GM12878 (cell line): ENCODE data around the gene ADAM33. TPM values are rescaled to one million over a fixed set of nuclear protein-coding genes. Genes with fewer than 3 reads are reported as not detected.

Experiments
- ATAC-seq: fragments of 200-7000 bp; cut with Tn5 transposase; 3 replicates; pipeline ENCODE4 v1.9.1; 2020; ENCODE audit warnings: mild to moderate bottlenecking, moderate library complexity
- BruUV-seq: library from RNA; stranded (reverse); fragments of 400-500 nt; replicated peaks from 2 replicates; lab custom pipeline; 2021; lab: Mats Ljungman, UMichigan
- CTCF ChIA-PET: fragments of 300-600 bp; sonication (Branson Sonifier 250); formaldehyde crosslinking; extraction: SDS; loops from one replicate; lab custom pipeline; 2021; ENCODE audit warnings: inconsistent platforms; lab: Yijun Ruan, JAX
- POLR2A ChIA-PET: fragments of 350-600 bp; formaldehyde crosslinking; extraction: SDS; loops from one replicate; lab custom pipeline; 2021; ENCODE audit warnings: inconsistent platforms; lab: Charles Lee
- RAD21 ChIA-PET: fragments of 300-600 bp; sonication (Branson Sonifier 250); formaldehyde crosslinking; loops from one replicate; lab custom pipeline; 2023; ENCODE audit warnings: antibody characterized with exemption; ENCODE audit not compliant: unreplicated experiment; lab: Charles Lee
- SMC1A ChIA-PET: fragments of 300-600 bp; sonication (Branson Sonifier 250); formaldehyde crosslinking; loops from one replicate; lab custom pipeline; 2023; ENCODE audit not compliant: unreplicated experiment, uncharacterized antibody; lab: Charles Lee
- DNase-seq: peaks from one replicate; pipeline ENCODE4 v3.0.0-alpha.2; 2011; ENCODE audit warnings: low read depth, low spot score
- FAIRE-seq: peaks from 3 replicates; lab custom pipeline; 2011; peaks lifted over from hg19 to GRCh38; lab: Jason Lieb, UNC
- H2AFZ ChIP-seq: 2 replicates; pipeline ENCODE4 v1.6.0; 2011; ENCODE audit warnings: low read depth, low read length, control low read depth; ENCODE audit not compliant: control insufficient read depth
- H3K27ac ChIP-seq: 2 replicates; pipeline ENCODE4 v1.5.1; 2011; ENCODE audit warnings: control low read depth; ENCODE audit not compliant: control insufficient read depth, insufficient read depth
- H3K27me3 ChIP-seq, 2 experiments: replicated peaks in 1 of 2; 2 replicates each; pipeline versions ENCODE4 v1.6.0 to v1.6.1; 2011; ENCODE audit warnings: low read length in 1 of 2; ENCODE audit not compliant: control insufficient read depth in 2 of 2, insufficient read depth in 2 of 2
- H3K36me3 ChIP-seq, 2 experiments: 2 replicates each; pipeline ENCODE4 v1.5.1; 2011; ENCODE audit warnings: low read length in 1 of 2; ENCODE audit not compliant: control insufficient read depth in 2 of 2, insufficient read depth in 2 of 2
- H3K4me1 ChIP-seq: 2 replicates; pipeline ENCODE4 v1.6.1; 2011; ENCODE audit warnings: mild to moderate bottlenecking, low read length, moderate library complexity, mixed read lengths; ENCODE audit not compliant: control insufficient read depth, insufficient read depth
- H3K4me2 ChIP-seq: 2 replicates; pipeline ENCODE4 v1.6.0; 2011; ENCODE audit warnings: control low read depth; ENCODE audit not compliant: control insufficient read depth, insufficient read depth
- H3K4me3 ChIP-seq: fragments of 200-600 bp; sonication (generic); 2 replicates; pipeline ENCODE4 v1.5.1; 2016
- H3K79me2 ChIP-seq: 2 replicates; pipeline ENCODE4 v1.6.0; 2011; ENCODE audit warnings: low read length; ENCODE audit not compliant: control insufficient read depth, insufficient read depth
- H3K9ac ChIP-seq: 2 replicates; pipeline ENCODE4 v1.8.0; 2011; ENCODE audit warnings: low read length, control low read depth, mixed read lengths; ENCODE audit not compliant: control insufficient read depth, insufficient read depth
- H3K9me3 ChIP-seq: replicated peaks from 3 replicates; pipeline ENCODE4 v1.5.1; 2011; ENCODE audit warnings: mild to moderate bottlenecking, low read length; ENCODE audit not compliant: control insufficient read depth, insufficient read depth
- H4K20me1 ChIP-seq: 2 replicates; pipeline ENCODE4 v1.6.0; 2011; ENCODE audit not compliant: control insufficient read depth, insufficient read depth
- ATF2 ChIP-seq: IDR thresholded peaks from 2 replicates; pipeline ENCODE4 v1.6.1; 2012; ENCODE audit warnings: low read length, inconsistent platforms
- CHD1 ChIP-seq: IDR thresholded peaks from 2 replicates; pipeline ENCODE4 v1.6.1; 2012; ENCODE audit warnings: low read depth, low read length, improper control_type of control experiment
- CHD4 ChIP-seq: fragments of 200-600 bp; sonication (generic); IDR thresholded peaks from 2 replicates; pipeline ENCODE4 v1.6.1; 2016; ENCODE audit warnings: mild to moderate bottlenecking
- HCFC1 ChIP-seq: fragments of 150-350 bp; IDR thresholded peaks from 2 replicates; pipeline ENCODE4 v1.6.1; 2014; ENCODE audit warnings: low read length
- KAT2A ChIP-seq: conservative IDR thresholded peaks from 2 replicates; pipeline ENCODE4 v1.6.1; 2011; ENCODE audit warnings: low read depth, low read length; ENCODE audit not compliant: control insufficient read depth
- MEF2B ChIP-seq: fragments of 450-650 bp; IDR thresholded peaks from 2 replicates; pipeline ENCODE4 v1.6.1; 2018; ENCODE audit warnings: mild to moderate bottlenecking, moderate library complexity; ENCODE audit not compliant: partially characterized antibody, poor library complexity, severe bottlenecking
- NR2C2 ChIP-seq: IDR thresholded peaks from 2 replicates; pipeline ENCODE4 v1.6.1; 2011; ENCODE audit warnings: borderline replicate concordance, low read depth; ENCODE audit not compliant: control insufficient read depth, insufficient read length
- PAX5 ChIP-seq: IDR thresholded peaks from 2 replicates; pipeline ENCODE4 v1.6.1; 2011; ENCODE audit warnings: low read depth, low read length, borderline replicate concordance
- POLR2AphosphoS2 ChIP-seq: IDR thresholded peaks from 2 replicates; pipeline ENCODE4 v1.6.1; 2011; ENCODE audit warnings: low read depth, mild to moderate bottlenecking, low read length, improper control_type of control experiment, moderate library complexity
- SMAD1 ChIP-seq: fragments of 450-650 bp; IDR thresholded peaks from 2 replicates; pipeline ENCODE4 v1.6.1; 2018; ENCODE audit warnings: mild to moderate bottlenecking, low read depth; ENCODE audit not compliant: partially characterized antibody
- TCF3 ChIP-seq: IDR thresholded peaks from 2 replicates; pipeline ENCODE4 v1.6.1; 2012; ENCODE audit warnings: low read depth, mild to moderate bottlenecking, low read length, borderline replicate concordance; ENCODE audit not compliant: insufficient read depth
- WGBS: methylation state at CpG from one replicate; pipeline ENCODE4 v1.1.6; 2016; ENCODE audit warnings: low lambda C conversion rate; ENCODE audit not compliant: insufficient replicate concordance, insufficient coverage; ENCODE audit errors: missing lambda C conversion rate; 5-methylcytosine and 5-hydroxymethylcytosine counted together
- in situ Hi-C: fragments of 300-500 bp; cut with MboI; formaldehyde crosslinking; loops from 9 replicates; pipeline ENCODE4 v1.14.3; 2018; ENCODE audit warnings: mixed read lengths
- intact Hi-C: fragments of 100-400 bp; cut with micrococcal nuclease; formaldehyde crosslinking; loops from one replicate; pipeline ENCODE4 v1.14.2; 2022; ENCODE audit not compliant: unreplicated experiment
- polyA plus RNA-seq, 11 experiments: library from polyadenylated mRNA; depleted of rRNA in 4 of 11; unstranded in 6 of 11; stranded (reverse) in 5 of 11; fragments of >200 nt; fragmentation: Nextera tagmentation in 4 of 11; fragmentation: Illumina TruSeq in 1 of 11; extraction: Ambion mirVana in 4 of 11; extraction: Trizol in 1 of 11; gene quantifications; 1 replicate in 1 of 11; 2 replicates in 10 of 11; pipeline versions ENCODE4 v1.2.1 to v1.2.3, GENCODE V29; 2011 to 2016; ENCODE audit warnings: inconsistent platforms in 2 of 11, missing spikeins in 2 of 11, low read depth in 1 of 11
- total RNA-seq, 4 experiments: library from RNA; depleted of rRNA in 3 of 4; stranded (reverse); fragments of >200 nt in 3 of 4; fragmentation: Illumina TruSeq in 1 of 4; extraction: Trizol in 1 of 4; gene quantifications; 2 replicates each; pipeline versions ENCODE4 v1.2.1 to v1.2.3, GENCODE V29; 2013 to 2021
- TF ChIP-seq, protein P1 (sequence below): fragments of 450-650 bp; IDR thresholded peaks from 2 replicates; pipeline ENCODE4 v1.6.1; 2017; ENCODE audit warnings: mild to moderate bottlenecking, moderate library complexity
- TF ChIP-seq, protein P2 (sequence below): IDR thresholded peaks from 2 replicates; pipeline ENCODE4 v1.6.1; 2012; ENCODE audit warnings: mild to moderate bottlenecking, low read depth, low read length

The ADAM33 gene
- total and polyA plus RNA-seq, 10 of the 15 experiments (the other 5 are each of a cell fraction or from before 2014, with no cell fraction given), result not detected

- TF ChIP-seq SMAD1 (no peak), KAT2A (no peak), PAX5 (no peak), CHD1 (no peak), TCF3 (no peak)
- TF ChIP-seq, protein P1, sequence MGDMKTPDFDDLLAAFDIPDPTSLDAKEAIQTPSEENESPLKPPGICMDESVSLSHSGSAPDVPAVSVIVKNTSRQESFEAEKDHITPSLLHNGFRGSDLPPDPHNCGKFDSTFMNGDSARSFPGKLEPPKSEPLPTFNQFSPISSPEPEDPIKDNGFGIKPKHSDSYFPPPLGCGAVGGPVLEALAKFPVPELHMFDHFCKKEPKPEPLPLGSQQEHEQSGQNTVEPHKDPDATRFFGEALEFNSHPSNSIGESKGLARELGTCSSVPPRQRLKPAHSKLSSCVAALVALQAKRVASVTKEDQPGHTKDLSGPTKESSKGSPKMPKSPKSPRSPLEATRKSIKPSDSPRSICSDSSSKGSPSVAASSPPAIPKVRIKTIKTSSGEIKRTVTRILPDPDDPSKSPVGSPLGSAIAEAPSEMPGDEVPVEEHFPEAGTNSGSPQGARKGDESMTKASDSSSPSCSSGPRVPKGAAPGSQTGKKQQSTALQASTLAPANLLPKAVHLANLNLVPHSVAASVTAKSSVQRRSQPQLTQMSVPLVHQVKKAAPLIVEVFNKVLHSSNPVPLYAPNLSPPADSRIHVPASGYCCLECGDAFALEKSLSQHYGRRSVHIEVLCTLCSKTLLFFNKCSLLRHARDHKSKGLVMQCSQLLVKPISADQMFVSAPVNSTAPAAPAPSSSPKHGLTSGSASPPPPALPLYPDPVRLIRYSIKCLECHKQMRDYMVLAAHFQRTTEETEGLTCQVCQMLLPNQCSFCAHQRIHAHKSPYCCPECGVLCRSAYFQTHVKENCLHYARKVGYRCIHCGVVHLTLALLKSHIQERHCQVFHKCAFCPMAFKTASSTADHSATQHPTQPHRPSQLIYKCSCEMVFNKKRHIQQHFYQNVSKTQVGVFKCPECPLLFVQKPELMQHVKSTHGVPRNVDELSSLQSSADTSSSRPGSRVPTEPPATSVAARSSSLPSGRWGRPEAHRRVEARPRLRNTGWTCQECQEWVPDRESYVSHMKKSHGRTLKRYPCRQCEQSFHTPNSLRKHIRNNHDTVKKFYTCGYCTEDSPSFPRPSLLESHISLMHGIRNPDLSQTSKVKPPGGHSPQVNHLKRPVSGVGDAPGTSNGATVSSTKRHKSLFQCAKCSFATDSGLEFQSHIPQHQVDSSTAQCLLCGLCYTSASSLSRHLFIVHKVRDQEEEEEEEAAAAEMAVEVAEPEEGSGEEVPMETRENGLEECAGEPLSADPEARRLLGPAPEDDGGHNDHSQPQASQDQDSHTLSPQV, result no peak
These were observed 26.7 kb downstream of the ADAM33 start (continued) for GRCh38 chr20:3655131-3655405.

GRCh38 chr20:3654326-3655130 lies 27.3 kb downstream of the ADAM33 start:
- Histone ChIP-seq H3K4me3 (no peak overlapping the region), H3K4me2 (no peak overlapping the region), H3K79me2 (no peaks in the 10 kb centered on the region), H3K36me3 (no peaks in the 10 kb centered on the region), H4K20me1 (no peaks in the 10 kb centered on the region; the same call in 1 of the 2 replicates), H3K9me3 (no peaks in the 10 kb centered on the region), H3K27ac (no peak overlapping the region), H3K9ac (no peak overlapping the region), H3K4me1 (peaks cover 15% of the 10 kb centered on the region), H2AFZ (no peak overlapping the region), H3K27me3 (no peaks in the 10 kb centered on the region)
- 54% methylated on average over 17 of the region's 17 CpGs for WGBS
- no TSS peak for BruUV-seq
- ChIA-PET POLR2A (no interaction called here), CTCF (no interaction called here), RAD21 (interaction anchor here (1.6 kb wide), 1 partner anchor 11 kb away, joined by 3 read pairs; no protein-coding TSS in a partner anchor), SMC1A (interaction anchor here (1.1 kb wide), 1 partner anchor 43 kb away, joined by 3 read pairs; no protein-coding TSS in a partner anchor)
- DNase-seq, result no peak
- ATAC-seq, result no peak
- in situ Hi-C loops (no loop called here), intact Hi-C loops (no loop called here)
- FAIRE-seq, result no peak
- TF ChIP-seq MEF2B (no peak), NR2C2 (no peak), HCFC1 (no peak), ATF2 (no peak), POLR2AphosphoS2 (no peak), CHD4 (no peak)
- TF ChIP-seq, protein P2, sequence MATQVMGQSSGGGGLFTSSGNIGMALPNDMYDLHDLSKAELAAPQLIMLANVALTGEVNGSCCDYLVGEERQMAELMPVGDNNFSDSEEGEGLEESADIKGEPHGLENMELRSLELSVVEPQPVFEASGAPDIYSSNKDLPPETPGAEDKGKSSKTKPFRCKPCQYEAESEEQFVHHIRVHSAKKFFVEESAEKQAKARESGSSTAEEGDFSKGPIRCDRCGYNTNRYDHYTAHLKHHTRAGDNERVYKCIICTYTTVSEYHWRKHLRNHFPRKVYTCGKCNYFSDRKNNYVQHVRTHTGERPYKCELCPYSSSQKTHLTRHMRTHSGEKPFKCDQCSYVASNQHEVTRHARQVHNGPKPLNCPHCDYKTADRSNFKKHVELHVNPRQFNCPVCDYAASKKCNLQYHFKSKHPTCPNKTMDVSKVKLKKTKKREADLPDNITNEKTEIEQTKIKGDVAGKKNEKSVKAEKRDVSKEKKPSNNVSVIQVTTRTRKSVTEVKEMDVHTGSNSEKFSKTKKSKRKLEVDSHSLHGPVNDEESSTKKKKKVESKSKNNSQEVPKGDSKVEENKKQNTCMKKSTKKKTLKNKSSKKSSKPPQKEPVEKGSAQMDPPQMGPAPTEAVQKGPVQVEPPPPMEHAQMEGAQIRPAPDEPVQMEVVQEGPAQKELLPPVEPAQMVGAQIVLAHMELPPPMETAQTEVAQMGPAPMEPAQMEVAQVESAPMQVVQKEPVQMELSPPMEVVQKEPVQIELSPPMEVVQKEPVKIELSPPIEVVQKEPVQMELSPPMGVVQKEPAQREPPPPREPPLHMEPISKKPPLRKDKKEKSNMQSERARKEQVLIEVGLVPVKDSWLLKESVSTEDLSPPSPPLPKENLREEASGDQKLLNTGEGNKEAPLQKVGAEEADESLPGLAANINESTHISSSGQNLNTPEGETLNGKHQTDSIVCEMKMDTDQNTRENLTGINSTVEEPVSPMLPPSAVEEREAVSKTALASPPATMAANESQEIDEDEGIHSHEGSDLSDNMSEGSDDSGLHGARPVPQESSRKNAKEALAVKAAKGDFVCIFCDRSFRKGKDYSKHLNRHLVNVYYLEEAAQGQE, result no peak
